Measurements from ENCODE around the gene ACTR1B. TPM values are rescaled to one million over a fixed set of nuclear protein-coding genes. Genes with fewer than 3 reads are reported as not detected.
"Not testable (repeated sequence)": the region's sequence is repeated elsewhere in the genome, so short reads cannot be mapped to it uniquely, and the experiment has no call there.

Gene ACTR1B
- polyA plus RNA-seq, 3 donors = 8.9 to 64.4 (median 9.9) TPM

DNA sequence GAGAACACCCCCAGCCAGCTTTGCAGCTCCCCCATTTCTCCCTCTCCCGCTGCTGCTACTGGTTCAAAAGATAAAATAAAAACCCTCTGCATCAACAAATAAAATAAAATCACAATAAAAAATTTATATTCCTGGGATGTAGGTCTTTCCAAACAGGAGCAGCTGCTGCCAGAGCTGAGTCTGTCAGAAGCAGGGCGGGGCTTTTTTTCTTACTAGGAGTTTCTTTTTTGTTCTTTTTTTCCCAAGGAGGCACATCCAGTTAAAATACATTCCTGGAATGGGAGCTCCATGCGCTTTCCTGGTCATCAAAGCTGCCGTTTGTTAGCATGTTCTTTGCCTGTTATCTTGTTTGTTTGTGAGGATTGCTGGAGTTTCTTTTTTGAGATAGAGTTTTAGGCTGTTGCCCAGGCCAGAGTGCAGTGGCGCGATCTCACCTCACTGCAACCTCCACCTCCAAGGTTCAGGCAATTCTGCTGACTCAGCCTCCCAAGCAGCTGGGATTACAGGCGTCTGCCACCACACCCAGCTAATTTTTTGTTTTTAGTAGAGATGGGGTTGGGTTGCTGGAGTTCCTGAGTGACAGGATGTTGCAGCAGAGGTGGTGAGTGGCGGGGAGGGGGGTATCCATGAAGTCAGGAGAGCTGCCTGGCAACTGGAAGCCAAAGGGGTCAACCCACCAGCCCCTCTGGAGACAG, 38.3 kb downstream of the ACTR1B start:
- H3K4me2 ChIP-seq (replicated peaks; ENCODE audit: extremely low read depth, low read length, poor library complexity, severe bottlenecking); H3K9ac ChIP-seq (ENCODE audit: insufficient read depth, low read length, poor library complexity, severe bottlenecking); H3K36me3 Mint-ChIP-seq; H3K9me3 ChIP-seq (replicated peaks in 1 of 2; ENCODE audit: control insufficient read depth in 1 of 2, insufficient read depth in 1 of 2, low read length in 2 of 2); H2AFZ ChIP-seq (ENCODE audit: insufficient read depth, low read depth, low read length, poor library complexity, severe bottlenecking); H3K4me3 ChIP-seq (replicated peaks in 1 of 3; ENCODE audit: low read depth in 2 of 3, low read length in 3 of 3); H4K20me1 ChIP-seq (ENCODE audit: insufficient read depth, low read length); H3K4me1 Mint-ChIP-seq; H3K9me3 Mint-ChIP-seq; H3K27ac Mint-ChIP-seq; H3K79me2 ChIP-seq (ENCODE audit: insufficient read depth, low read length); intact Hi-C loops (cut with micrococcal nuclease); H3K27me3 ChIP-seq (ENCODE audit: control insufficient read depth in 2 of 2, insufficient read depth in 2 of 2, low read length in 2 of 2); H3K4me3 Mint-ChIP-seq; H3K4me1 ChIP-seq (ENCODE audit: control insufficient read depth in 1 of 2, insufficient read depth in 2 of 2, low read length in 2 of 2); H3K27ac ChIP-seq (ENCODE audit: low read depth in 1 of 2, low read length in 2 of 2); H3K36me3 ChIP-seq (replicated peaks in 1 of 2; ENCODE audit: control insufficient read depth in 1 of 2, insufficient read depth in 2 of 2, low read length in 2 of 2); DNase-seq; H3K27me3 Mint-ChIP-seq (ENCODE audit: low read depth in 3 of 3): not testable (repeated sequence)
- no CpG with 5 or more reads among the region's 8 CpGs for WGBS (ENCODE audit: insufficient coverage)

GRCh38 chr2:97622976-97623375, 40.9 kb downstream of the ACTR1B start:
- H3K27ac Mint-ChIP-seq; H3K4me1 Mint-ChIP-seq; H3K27ac ChIP-seq (ENCODE audit: low read depth in 1 of 2, low read length in 2 of 2); H3K9me3 Mint-ChIP-seq; intact Hi-C loops (cut with micrococcal nuclease); H3K4me3 ChIP-seq (replicated peaks in 1 of 3; ENCODE audit: low read depth in 2 of 3, low read length in 3 of 3); H3K27me3 Mint-ChIP-seq (ENCODE audit: low read depth in 3 of 3); H3K4me2 ChIP-seq (replicated peaks; ENCODE audit: extremely low read depth, low read length, poor library complexity, severe bottlenecking); H3K4me3 Mint-ChIP-seq; H3K4me1 ChIP-seq (ENCODE audit: control insufficient read depth in 1 of 2, insufficient read depth in 2 of 2, low read length in 2 of 2); H3K9ac ChIP-seq (ENCODE audit: insufficient read depth, low read length, poor library complexity, severe bottlenecking); H3K79me2 ChIP-seq (ENCODE audit: insufficient read depth, low read length); DNase-seq; H2AFZ ChIP-seq (ENCODE audit: insufficient read depth, low read depth, low read length, poor library complexity, severe bottlenecking); H3K36me3 Mint-ChIP-seq; H3K27me3 ChIP-seq (ENCODE audit: control insufficient read depth in 2 of 2, insufficient read depth in 2 of 2, low read length in 2 of 2); H3K9me3 ChIP-seq (replicated peaks in 1 of 2; ENCODE audit: control insufficient read depth in 1 of 2, insufficient read depth in 1 of 2, low read length in 2 of 2); H3K36me3 ChIP-seq (replicated peaks in 1 of 2; ENCODE audit: control insufficient read depth in 1 of 2, insufficient read depth in 2 of 2, low read length in 2 of 2); H4K20me1 ChIP-seq (ENCODE audit: insufficient read depth, low read length): not testable (repeated sequence)

GRCh38 chr2:97620492-97620891, 43.4 kb downstream of the ACTR1B start:
- H3K9me3 Mint-ChIP-seq; H3K79me2 ChIP-seq (ENCODE audit: insufficient read depth, low read length); H3K9ac ChIP-seq (ENCODE audit: insufficient read depth, low read length, poor library complexity, severe bottlenecking); H3K27me3 Mint-ChIP-seq (ENCODE audit: low read depth in 3 of 3); H3K4me3 ChIP-seq (replicated peaks in 1 of 3; ENCODE audit: low read depth in 2 of 3, low read length in 3 of 3); H2AFZ ChIP-seq (ENCODE audit: insufficient read depth, low read depth, low read length, poor library complexity, severe bottlenecking); H3K27ac ChIP-seq (ENCODE audit: low read depth in 1 of 2, low read length in 2 of 2); H3K4me1 ChIP-seq (ENCODE audit: control insufficient read depth in 1 of 2, insufficient read depth in 2 of 2, low read length in 2 of 2); H3K4me1 Mint-ChIP-seq; H3K9me3 ChIP-seq (replicated peaks in 1 of 2; ENCODE audit: control insufficient read depth in 1 of 2, insufficient read depth in 1 of 2, low read length in 2 of 2); H4K20me1 ChIP-seq (ENCODE audit: insufficient read depth, low read length); intact Hi-C loops (cut with micrococcal nuclease); H3K27me3 ChIP-seq (ENCODE audit: control insufficient read depth in 2 of 2, insufficient read depth in 2 of 2, low read length in 2 of 2); H3K4me3 Mint-ChIP-seq; H3K4me2 ChIP-seq (replicated peaks; ENCODE audit: extremely low read depth, low read length, poor library complexity, severe bottlenecking); H3K36me3 Mint-ChIP-seq; DNase-seq; H3K36me3 ChIP-seq (replicated peaks in 1 of 2; ENCODE audit: control insufficient read depth in 1 of 2, insufficient read depth in 2 of 2, low read length in 2 of 2): not testable (repeated sequence)
- H3K27ac Mint-ChIP-seq = peak overlapping the region in 3 of 7 donors; percentile 15 to 72 (median 32)
- 56% methylated on average over 1 of the region's 1 CpG for WGBS (ENCODE audit: insufficient coverage)

GRCh38 chr2:97618939-97619827, 44.7 kb downstream of the ACTR1B start:
- H3K79me2 ChIP-seq (ENCODE audit: insufficient read depth, low read length); H3K4me3 Mint-ChIP-seq; H3K36me3 Mint-ChIP-seq; H3K4me3 ChIP-seq (replicated peaks in 1 of 3; ENCODE audit: low read depth in 2 of 3, low read length in 3 of 3); H3K27ac ChIP-seq (ENCODE audit: low read depth in 1 of 2, low read length in 2 of 2); H3K9me3 ChIP-seq (replicated peaks in 1 of 2; ENCODE audit: control insufficient read depth in 1 of 2, insufficient read depth in 1 of 2, low read length in 2 of 2); H3K27me3 ChIP-seq (ENCODE audit: control insufficient read depth in 2 of 2, insufficient read depth in 2 of 2, low read length in 2 of 2); H3K4me2 ChIP-seq (replicated peaks; ENCODE audit: extremely low read depth, low read length, poor library complexity, severe bottlenecking); H3K4me1 Mint-ChIP-seq; H3K9ac ChIP-seq (ENCODE audit: insufficient read depth, low read length, poor library complexity, severe bottlenecking); H4K20me1 ChIP-seq (ENCODE audit: insufficient read depth, low read length); H3K4me1 ChIP-seq (ENCODE audit: control insufficient read depth in 1 of 2, insufficient read depth in 2 of 2, low read length in 2 of 2); H3K36me3 ChIP-seq (replicated peaks in 1 of 2; ENCODE audit: control insufficient read depth in 1 of 2, insufficient read depth in 2 of 2, low read length in 2 of 2); intact Hi-C loops (cut with micrococcal nuclease); H2AFZ ChIP-seq (ENCODE audit: insufficient read depth, low read depth, low read length, poor library complexity, severe bottlenecking); H3K27me3 Mint-ChIP-seq (ENCODE audit: low read depth in 3 of 3); H3K9me3 Mint-ChIP-seq: not testable (repeated sequence)
- 79% methylated on average over 2 of the region's 14 CpGs for WGBS (ENCODE audit: insufficient coverage)
- peak; percentile 30 to 47 (median 32) for DNase-seq
- H3K27ac Mint-ChIP-seq = peak overlapping the region in 5 of 7 donors; percentile 26 to 80 (median 68)
